IMR-90 (cell line): ENCODE results near the gene GM2A. TPM values are rescaled to one million over a fixed set of nuclear protein-coding genes. Genes with fewer than 3 reads are reported as not detected.

Experiments
- ATAC-seq: fragments of 200-7000 bp; cut with Tn5 transposase; 2 replicates; pipeline ENCODE4 v1.9.1; 2020; ENCODE audit warnings: low read depth, mild to moderate bottlenecking, moderate library complexity
- BruUV-seq: library from RNA; stranded (reverse); fragments of 400-500 nt; replicated peaks from 2 replicates; lab custom pipeline; 2021; lab: Mats Ljungman, UMichigan
- CTCF ChIA-PET: fragments of 300-600 bp; formaldehyde crosslinking; extraction: SDS; loops from one replicate; lab custom pipeline; 2021; ENCODE audit warnings: antibody characterized with exemption; lab: Yijun Ruan, JAX
- POLR2A ChIA-PET: fragments of 300-600 bp; sonication (Branson Sonifier 250); formaldehyde crosslinking; loops from one replicate; lab custom pipeline; 2022; ENCODE audit warnings: antibody characterized with exemption; ENCODE audit not compliant: unreplicated experiment; lab: Charles Lee
- DNase-seq: peaks from one replicate; pipeline ENCODE4 v3.0.0; 2013
- H2AFZ ChIP-seq: replicated peaks from 2 replicates; pipeline ENCODE3; 2013; ENCODE audit warnings: low read length, mild to moderate bottlenecking; ENCODE audit not compliant: poor library complexity
- H2AK5ac ChIP-seq: 2 replicates; pipeline ENCODE4 v1.6.1; 2013; ENCODE audit warnings: low read depth, low read length, inconsistent platforms
- H2AK9ac ChIP-seq: replicated peaks from 2 replicates; pipeline ENCODE3; 2013; ENCODE audit warnings: mild to moderate bottlenecking, low read depth, low read length, moderate library complexity; ENCODE audit not compliant: poor library complexity
- H2BK120ac ChIP-seq: 2 replicates; pipeline ENCODE4 v1.6.1; 2013; ENCODE audit warnings: low read depth, low read length, inconsistent platforms
- H2BK15ac ChIP-seq: 3 replicates; pipeline ENCODE4 v1.6.1; 2013; ENCODE audit warnings: low read depth, low read length, inconsistent platforms
- H2BK20ac ChIP-seq: 2 replicates; pipeline ENCODE4 v1.6.1; 2013; ENCODE audit warnings: low read depth, mild to moderate bottlenecking, inconsistent platforms, low read length, moderate library complexity
- H2BK5ac ChIP-seq: 2 replicates; pipeline ENCODE4 v1.6.1; 2013; ENCODE audit warnings: mild to moderate bottlenecking, low read depth, low read length, inconsistent platforms; ENCODE audit not compliant: poor library complexity, severe bottlenecking
- H3K14ac ChIP-seq: replicated peaks from 2 replicates; pipeline ENCODE4 v1.6.1; 2013; ENCODE audit warnings: low read depth, low read length, inconsistent platforms
- H3K18ac ChIP-seq: 2 replicates; pipeline ENCODE4 v1.6.1; 2013; ENCODE audit warnings: low read depth, low read length, control low read depth
- H3K23ac ChIP-seq: 2 replicates; pipeline ENCODE4 v1.6.1; 2013; ENCODE audit warnings: low read depth, low read length, inconsistent platforms
- H3K27ac ChIP-seq: 2 replicates; pipeline ENCODE4 v1.5.1; 2013; ENCODE audit warnings: mild to moderate bottlenecking, control low read depth, low read length; ENCODE audit not compliant: insufficient read depth
- H3K27me3 ChIP-seq: 2 replicates; pipeline ENCODE4 v1.6.1; 2013; ENCODE audit warnings: low read length; ENCODE audit not compliant: control insufficient read depth, insufficient read depth
- H3K36me3 ChIP-seq: 2 replicates; pipeline ENCODE4 v1.6.1; 2013; ENCODE audit warnings: low read length, mixed read lengths; ENCODE audit not compliant: control insufficient read depth, insufficient read depth
- H3K4ac ChIP-seq: 2 replicates; pipeline ENCODE4 v1.6.1; 2013; ENCODE audit warnings: low read depth, low read length, inconsistent platforms
- H3K4me1 ChIP-seq: 2 replicates; pipeline ENCODE4 v1.6.1; 2013; ENCODE audit warnings: low read length, mixed read lengths; ENCODE audit not compliant: control insufficient read depth, insufficient read depth
- H3K4me2 ChIP-seq: 2 replicates; pipeline ENCODE4 v1.6.1; 2013; ENCODE audit warnings: low read depth, mild to moderate bottlenecking, control low read depth, low read length, moderate library complexity
- H3K4me3 ChIP-seq: 2 replicates; pipeline ENCODE4 v1.5.1; 2013; ENCODE audit warnings: low read depth, mild to moderate bottlenecking, control low read depth, low read length, moderate library complexity; ENCODE audit not compliant: insufficient read depth
- H3K56ac ChIP-seq: 2 replicates; pipeline ENCODE4 v1.6.1; 2013; ENCODE audit warnings: low read length, inconsistent platforms; ENCODE audit not compliant: insufficient read depth; ENCODE audit errors: extremely low read depth
- H3K79me1 ChIP-seq, 2 experiments: 2 replicates each; pipeline ENCODE4 v1.6.1; 2013; ENCODE audit warnings: low read length in 2 of 2, inconsistent platforms in 1 of 2, low read depth in 1 of 2
- H3K9ac ChIP-seq: 2 replicates; pipeline ENCODE4 v1.6.1; 2013; ENCODE audit warnings: low read depth, low read length, control low read depth
- H3K9me1 ChIP-seq: 2 replicates; pipeline ENCODE4 v1.6.1; 2013; ENCODE audit warnings: low read length, inconsistent platforms; ENCODE audit not compliant: insufficient read depth
- H3K9me3 ChIP-seq: 2 replicates; pipeline ENCODE4 v1.6.1; 2013; ENCODE audit warnings: low read length; ENCODE audit not compliant: control insufficient read depth, insufficient read depth
- H4K20me1 ChIP-seq: 2 replicates; pipeline ENCODE4 v1.6.1; 2013; ENCODE audit warnings: low read length, inconsistent platforms; ENCODE audit not compliant: insufficient read depth
- H4K5ac ChIP-seq: 2 replicates; pipeline ENCODE4 v1.6.1; 2013; ENCODE audit warnings: mild to moderate bottlenecking, low read depth, low read length, control low read depth
- H4K8ac ChIP-seq, 2 experiments: 2 replicates each; pipeline ENCODE4 v1.6.1; 2013; ENCODE audit warnings: low read depth in 2 of 2, low read length in 2 of 2, control low read depth in 1 of 2, inconsistent platforms in 1 of 2
- H4K91ac ChIP-seq: 2 replicates; pipeline ENCODE4 v1.6.1; 2013; ENCODE audit warnings: low read depth, low read length, inconsistent platforms; ENCODE audit not compliant: insufficient read depth
- CTCF ChIP-seq: conservative IDR thresholded peaks from 2 replicates; pipeline ENCODE4 v1.5.1; 2012; ENCODE audit warnings: mild to moderate bottlenecking, low read depth, low read length, improper control_type of control experiment
- MAZ ChIP-seq: IDR thresholded peaks from 2 replicates; pipeline ENCODE4 v1.6.1; 2012; ENCODE audit warnings: low read depth, mild to moderate bottlenecking, low read length, improper control_type of control experiment, moderate library complexity, borderline replicate concordance
- RAD21 ChIP-seq: IDR thresholded peaks from 2 replicates; pipeline ENCODE4 v1.6.1; 2012; ENCODE audit warnings: low read length, improper control_type of control experiment
- SMC3 ChIP-seq: fragments of 150-350 bp; IDR thresholded peaks from 2 replicates; pipeline ENCODE4 v1.6.1; 2016; ENCODE audit warnings: low read depth, mild to moderate bottlenecking, antibody characterized with exemption, low read length, moderate library complexity
- WGBS, 2 experiments: methylation state at CpG; one replicate each; pipeline versions ENCODE4 v1.1.5 to v1.1.7; 2013; ENCODE audit warnings: missing lambda C conversion rate in 2 of 2; ENCODE audit not compliant: insufficient read length in 1 of 2; ENCODE audit errors: extremely low coverage in 2 of 2; 5-methylcytosine and 5-hydroxymethylcytosine counted together
- dilution Hi-C: fragments of 300-500 bp; cut with HindIII; formaldehyde crosslinking; loops from one replicate; pipeline ENCODE4 v1.14.3; 2018; ENCODE audit warnings: low sequenced_read_pairs; ENCODE audit not compliant: unreplicated experiment
- in situ Hi-C: fragments of 300-500 bp; cut with MboI; formaldehyde crosslinking; loops from 3 replicates; pipeline ENCODE4 v1.14.3; 2019; ENCODE audit warnings: low sequenced_read_pairs, inconsistent platforms, mixed read lengths
- intact Hi-C: fragments of 100-400 bp; cut with micrococcal nuclease; formaldehyde crosslinking; loops from 2 replicates; pipeline ENCODE4 v1.10.0; 2022
- polyA plus RNA-seq, 3 experiments: library from polyadenylated mRNA; depleted of rRNA; stranded (reverse); fragments of >200 nt; gene quantifications; 2 replicates each; pipeline ENCODE4 v1.2.3, GENCODE V29; 2012; ENCODE audit warnings: low replicate concordance in 1 of 3
- total RNA-seq: library from RNA; depleted of rRNA; stranded (reverse); fragments of >200 nt; gene quantifications from 2 replicates; pipeline ENCODE4 v1.2.3, GENCODE V29; 2012

The GM2A gene
- total and polyA plus RNA-seq, 2 of the 4 experiments (the other 2 are of a cell fraction) = 13.8 to 18.5 TPM

- TF ChIP-seq MAZ = no peak
These were observed 29.3 kb upstream of the GM2A start, which contains the start of gene CCDC69 (continued) for GRCh38 chr5:151223447-151224264.

GRCh38 chr5:151224372-151224771 lies 28.6 kb upstream of the GM2A start:
- DNase-seq (no peak), ATAC-seq (no peak)
- H3K4me1 ChIP-seq = peaks cover 5% of the 10 kb centered on the region
- no peak overlapping the region for H3K56ac ChIP-seq
- H3K79me1 ChIP-seq = no peaks in the 10 kb centered on the region
- H3K23ac ChIP-seq = no peak overlapping the region
- H3K9me3 ChIP-seq = no peaks in the 10 kb centered on the region
- no peak overlapping the region for H2BK15ac ChIP-seq
- ChIA-PET POLR2A (no interaction called here), CTCF (interaction anchor here (1.0 to 2.2 kb wide), 3 partner anchors 9 to 60 kb away, joined by 3 to 10 read pairs (median 5); no protein-coding TSS in a partner anchor)
- intact Hi-C loops (loop anchor here (1.0 to 5.0 kb wide), 2 partner anchors 10 to 42 kb away; no protein-coding TSS in a partner anchor), dilution Hi-C loops (no loop called here), in situ Hi-C loops (no loop called here)
- H2BK20ac ChIP-seq = no peak overlapping the region
- H3K4me2 ChIP-seq = no peak overlapping the region
- no peak overlapping the region for H2BK5ac ChIP-seq
- no peak overlapping the region for H4K5ac ChIP-seq
- no CpG with 5 or more reads among the region's 6 CpGs for WGBS, 2 experiments
- no peaks in the 10 kb centered on the region; the same call in 1 of the 2 replicates for H4K20me1 ChIP-seq
- no peaks in the 10 kb centered on the region for H3K36me3 ChIP-seq
- no TSS peak for BruUV-seq
- no peak overlapping the region for H3K18ac ChIP-seq
- H2AFZ ChIP-seq = no peak overlapping the region
- no peak overlapping the region for H2BK120ac ChIP-seq
- H4K91ac ChIP-seq = no peak overlapping the region
- no peak overlapping the region for H3K27ac ChIP-seq
- no peak overlapping the region for H4K8ac ChIP-seq
- no peak overlapping the region for H2AK5ac ChIP-seq
- no peak overlapping the region for H3K4me3 ChIP-seq
- TF ChIP-seq RAD21 (no peak), SMC3 (no peak), CTCF (no peak)
- H3K9ac ChIP-seq = no peak overlapping the region
- no peak overlapping the region for H2AK9ac ChIP-seq
- peaks cover 4% of the 10 kb centered on the region; the same call in 1 of the 2 replicates for H3K9me1 ChIP-seq
- H3K27me3 ChIP-seq = peaks cover 6% of the 10 kb centered on the region
- H3K4ac ChIP-seq = no peak overlapping the region
- no peak overlapping the region for H3K14ac ChIP-seq
